IMR-90 (cell line): Measurements from ENCODE around the gene TMC1. TPM values are rescaled to one million over a fixed set of nuclear protein-coding genes. Genes with fewer than 3 reads are reported as not detected.

Experiments used
- ATAC-seq: fragments of 200-7000 bp; cut with Tn5 transposase; 2 replicates; pipeline ENCODE4 v1.9.1; 2020; ENCODE audit warnings: low read depth, mild to moderate bottlenecking, moderate library complexity
- BruUV-seq: library from RNA; stranded (reverse); fragments of 400-500 nt; replicated peaks from 2 replicates; lab custom pipeline; 2021; lab: Mats Ljungman, UMichigan
- CTCF ChIA-PET: fragments of 300-600 bp; formaldehyde crosslinking; extraction: SDS; loops from one replicate; lab custom pipeline; 2021; ENCODE audit warnings: antibody characterized with exemption; lab: Yijun Ruan, JAX
- POLR2A ChIA-PET: fragments of 300-600 bp; sonication (Branson Sonifier 250); formaldehyde crosslinking; loops from one replicate; lab custom pipeline; 2022; ENCODE audit warnings: antibody characterized with exemption; ENCODE audit not compliant: unreplicated experiment; lab: Charles Lee
- DNase-seq: peaks from one replicate; pipeline ENCODE4 v3.0.0; 2013
- H2AFZ ChIP-seq: replicated peaks from 2 replicates; pipeline ENCODE3; 2013; ENCODE audit warnings: low read length, mild to moderate bottlenecking; ENCODE audit not compliant: poor library complexity
- H2AK5ac ChIP-seq: 2 replicates; pipeline ENCODE4 v1.6.1; 2013; ENCODE audit warnings: low read depth, low read length, inconsistent platforms
- H2AK9ac ChIP-seq: replicated peaks from 2 replicates; pipeline ENCODE3; 2013; ENCODE audit warnings: mild to moderate bottlenecking, low read depth, low read length, moderate library complexity; ENCODE audit not compliant: poor library complexity
- H2BK120ac ChIP-seq: 2 replicates; pipeline ENCODE4 v1.6.1; 2013; ENCODE audit warnings: low read depth, low read length, inconsistent platforms
- H2BK15ac ChIP-seq: 3 replicates; pipeline ENCODE4 v1.6.1; 2013; ENCODE audit warnings: low read depth, low read length, inconsistent platforms
- H2BK20ac ChIP-seq: 2 replicates; pipeline ENCODE4 v1.6.1; 2013; ENCODE audit warnings: low read depth, mild to moderate bottlenecking, inconsistent platforms, low read length, moderate library complexity
- H2BK5ac ChIP-seq: 2 replicates; pipeline ENCODE4 v1.6.1; 2013; ENCODE audit warnings: mild to moderate bottlenecking, low read depth, low read length, inconsistent platforms; ENCODE audit not compliant: poor library complexity, severe bottlenecking
- H3K14ac ChIP-seq: replicated peaks from 2 replicates; pipeline ENCODE4 v1.6.1; 2013; ENCODE audit warnings: low read depth, low read length, inconsistent platforms
- H3K18ac ChIP-seq: 2 replicates; pipeline ENCODE4 v1.6.1; 2013; ENCODE audit warnings: low read depth, low read length, control low read depth
- H3K23ac ChIP-seq: 2 replicates; pipeline ENCODE4 v1.6.1; 2013; ENCODE audit warnings: low read depth, low read length, inconsistent platforms
- H3K27ac ChIP-seq: 2 replicates; pipeline ENCODE4 v1.5.1; 2013; ENCODE audit warnings: mild to moderate bottlenecking, control low read depth, low read length; ENCODE audit not compliant: insufficient read depth
- H3K27me3 ChIP-seq: 2 replicates; pipeline ENCODE4 v1.6.1; 2013; ENCODE audit warnings: low read length; ENCODE audit not compliant: control insufficient read depth, insufficient read depth
- H3K36me3 ChIP-seq: 2 replicates; pipeline ENCODE4 v1.6.1; 2013; ENCODE audit warnings: low read length, mixed read lengths; ENCODE audit not compliant: control insufficient read depth, insufficient read depth
- H3K4ac ChIP-seq: 2 replicates; pipeline ENCODE4 v1.6.1; 2013; ENCODE audit warnings: low read depth, low read length, inconsistent platforms
- H3K4me1 ChIP-seq: 2 replicates; pipeline ENCODE4 v1.6.1; 2013; ENCODE audit warnings: low read length, mixed read lengths; ENCODE audit not compliant: control insufficient read depth, insufficient read depth
- H3K4me2 ChIP-seq: 2 replicates; pipeline ENCODE4 v1.6.1; 2013; ENCODE audit warnings: low read depth, mild to moderate bottlenecking, control low read depth, low read length, moderate library complexity
- H3K4me3 ChIP-seq: 2 replicates; pipeline ENCODE4 v1.5.1; 2013; ENCODE audit warnings: low read depth, mild to moderate bottlenecking, control low read depth, low read length, moderate library complexity; ENCODE audit not compliant: insufficient read depth
- H3K56ac ChIP-seq: 2 replicates; pipeline ENCODE4 v1.6.1; 2013; ENCODE audit warnings: low read length, inconsistent platforms; ENCODE audit not compliant: insufficient read depth; ENCODE audit errors: extremely low read depth
- H3K79me1 ChIP-seq, 2 experiments: 2 replicates each; pipeline ENCODE4 v1.6.1; 2013; ENCODE audit warnings: low read length in 2 of 2, inconsistent platforms in 1 of 2, low read depth in 1 of 2
- H3K9ac ChIP-seq: 2 replicates; pipeline ENCODE4 v1.6.1; 2013; ENCODE audit warnings: low read depth, low read length, control low read depth
- H3K9me1 ChIP-seq: 2 replicates; pipeline ENCODE4 v1.6.1; 2013; ENCODE audit warnings: low read length, inconsistent platforms; ENCODE audit not compliant: insufficient read depth
- H3K9me3 ChIP-seq: 2 replicates; pipeline ENCODE4 v1.6.1; 2013; ENCODE audit warnings: low read length; ENCODE audit not compliant: control insufficient read depth, insufficient read depth
- H4K20me1 ChIP-seq: 2 replicates; pipeline ENCODE4 v1.6.1; 2013; ENCODE audit warnings: low read length, inconsistent platforms; ENCODE audit not compliant: insufficient read depth
- H4K5ac ChIP-seq: 2 replicates; pipeline ENCODE4 v1.6.1; 2013; ENCODE audit warnings: mild to moderate bottlenecking, low read depth, low read length, control low read depth
- H4K8ac ChIP-seq, 2 experiments: 2 replicates each; pipeline ENCODE4 v1.6.1; 2013; ENCODE audit warnings: low read depth in 2 of 2, low read length in 2 of 2, control low read depth in 1 of 2, inconsistent platforms in 1 of 2
- H4K91ac ChIP-seq: 2 replicates; pipeline ENCODE4 v1.6.1; 2013; ENCODE audit warnings: low read depth, low read length, inconsistent platforms; ENCODE audit not compliant: insufficient read depth
- BHLHE40 ChIP-seq: fragments of 150-350 bp; IDR thresholded peaks from 2 replicates; pipeline ENCODE4 v1.6.1; 2016; ENCODE audit warnings: mild to moderate bottlenecking, low read depth, low read length
- CHD1 ChIP-seq: IDR thresholded peaks from 2 replicates; pipeline ENCODE4 v1.6.1; 2012; ENCODE audit warnings: low read depth, low read length, improper control_type of control experiment
- FOS ChIP-seq: fragments of 150-350 bp; IDR thresholded peaks from 2 replicates; pipeline ENCODE4 v1.6.1; 2016; ENCODE audit warnings: low read depth, low read length
- MAFK ChIP-seq: IDR thresholded peaks from 2 replicates; pipeline ENCODE4 v1.6.1; 2012; ENCODE audit warnings: low read depth, low read length, improper control_type of control experiment
- MAZ ChIP-seq: IDR thresholded peaks from 2 replicates; pipeline ENCODE4 v1.6.1; 2012; ENCODE audit warnings: low read depth, mild to moderate bottlenecking, low read length, improper control_type of control experiment, moderate library complexity, borderline replicate concordance
- MXI1 ChIP-seq: IDR thresholded peaks from 2 replicates; pipeline ENCODE4 v1.6.1; 2012; ENCODE audit warnings: low read depth, mild to moderate bottlenecking, low read length, moderate library complexity, borderline replicate concordance
- NFE2L2 ChIP-seq: fragments of 150-350 bp; IDR thresholded peaks from 2 replicates; pipeline ENCODE4 v1.6.1; 2016; ENCODE audit warnings: low read depth, mild to moderate bottlenecking, low read length
- POLR2A ChIP-seq: IDR thresholded peaks from 2 replicates; pipeline ENCODE4 v1.6.1; 2012; ENCODE audit warnings: mild to moderate bottlenecking, low read depth, low read length
- RCOR1 ChIP-seq: IDR thresholded peaks from 2 replicates; pipeline ENCODE4 v1.6.1; 2012; ENCODE audit warnings: mild to moderate bottlenecking, low read length, improper control_type of control experiment; ENCODE audit not compliant: insufficient replicate concordance
- RFX5 ChIP-seq: IDR thresholded peaks from 2 replicates; pipeline ENCODE4 v1.8.0; 2012; ENCODE audit warnings: low read depth, mild to moderate bottlenecking, low read length, moderate library complexity
- SMC3 ChIP-seq: fragments of 150-350 bp; IDR thresholded peaks from 2 replicates; pipeline ENCODE4 v1.6.1; 2016; ENCODE audit warnings: low read depth, mild to moderate bottlenecking, antibody characterized with exemption, low read length, moderate library complexity
- WGBS, 2 experiments: methylation state at CpG; one replicate each; pipeline versions ENCODE4 v1.1.5 to v1.1.7; 2013; ENCODE audit warnings: missing lambda C conversion rate in 2 of 2; ENCODE audit not compliant: insufficient read length in 1 of 2; ENCODE audit errors: extremely low coverage in 2 of 2; 5-methylcytosine and 5-hydroxymethylcytosine counted together
- dilution Hi-C: fragments of 300-500 bp; cut with HindIII; formaldehyde crosslinking; loops from one replicate; pipeline ENCODE4 v1.14.3; 2018; ENCODE audit warnings: low sequenced_read_pairs; ENCODE audit not compliant: unreplicated experiment
- in situ Hi-C: fragments of 300-500 bp; cut with MboI; formaldehyde crosslinking; loops from 3 replicates; pipeline ENCODE4 v1.14.3; 2019; ENCODE audit warnings: low sequenced_read_pairs, inconsistent platforms, mixed read lengths
- intact Hi-C: fragments of 100-400 bp; cut with micrococcal nuclease; formaldehyde crosslinking; loops from 2 replicates; pipeline ENCODE4 v1.10.0; 2022
- polyA plus RNA-seq, 3 experiments: library from polyadenylated mRNA; depleted of rRNA; stranded (reverse); fragments of >200 nt; gene quantifications; 2 replicates each; pipeline ENCODE4 v1.2.3, GENCODE V29; 2012; ENCODE audit warnings: low replicate concordance in 1 of 3
- total RNA-seq: library from RNA; depleted of rRNA; stranded (reverse); fragments of >200 nt; gene quantifications from 2 replicates; pipeline ENCODE4 v1.2.3, GENCODE V29; 2012
- TF ChIP-seq, protein P1 (sequence below): fragments of 150-350 bp; IDR thresholded peaks from 2 replicates; pipeline ENCODE4 v1.6.1; 2016; ENCODE audit warnings: low read depth, mild to moderate bottlenecking, low read length, moderate library complexity, borderline replicate concordance
- TF ChIP-seq, protein P2 (sequence below): fragments of 150-350 bp; IDR thresholded peaks from 2 replicates; pipeline ENCODE4 v1.6.1; 2017; ENCODE audit warnings: mild to moderate bottlenecking, antibody characterized with exemption, low read length, low read depth
- TF ChIP-seq, protein P3 (sequence below): conservative IDR thresholded peaks from 2 replicates; pipeline ENCODE4 v1.5.1; 2012; ENCODE audit warnings: mild to moderate bottlenecking, low read depth, low read length, improper control_type of control experiment

The TMC1 gene
- total and polyA plus RNA-seq, 2 of the 4 experiments (the other 2 are of a cell fraction): not detected

GRCh38 chr9:72627956-72628540 lies 106.6 kb downstream of the TMC1 start:
- H3K9ac ChIP-seq: no peak overlapping the region
- H2AK9ac ChIP-seq: no peak overlapping the region
- H2AFZ ChIP-seq: no peak overlapping the region
- no peaks in the 10 kb centered on the region for H4K20me1 ChIP-seq
- H3K4ac ChIP-seq: no peak overlapping the region
- no peak overlapping the region for H3K23ac ChIP-seq
- H3K56ac ChIP-seq: no peak overlapping the region
- H3K4me3 ChIP-seq: no peak overlapping the region
- no peak overlapping the region for H3K4me2 ChIP-seq
- H3K79me1 ChIP-seq: no peaks in the 10 kb centered on the region
- H4K5ac ChIP-seq: no peak overlapping the region
- H2BK120ac ChIP-seq: no peak overlapping the region
- H3K27ac ChIP-seq: no peak overlapping the region
- no peaks in the 10 kb centered on the region for H3K4me1 ChIP-seq
- H3K27me3 ChIP-seq: 0 out of 2 replicates have a peak, but pooled peaks cover 4% of the 10 kb centered on the region
- no peak overlapping the region for H2BK5ac ChIP-seq
- POLR2A ChIA-PET: no interaction called here
- no peak overlapping the region for H3K14ac ChIP-seq
- in situ Hi-C loops: no loop called here
- dilution Hi-C loops: no loop called here
- H2AK5ac ChIP-seq: no peak overlapping the region
- no peaks in the 10 kb centered on the region for H3K36me3 ChIP-seq
- CTCF ChIA-PET: no interaction called here
- 42% methylated on average over 2 of the region's 7 CpGs; no CpG with 5 or more reads in 1 of the 2 experiments for WGBS, 2 experiments
- ATAC-seq (no peak), DNase-seq (no peak)
- H3K18ac ChIP-seq: no peak overlapping the region
- no TSS peak for BruUV-seq
- no peak overlapping the region for H4K91ac ChIP-seq
- no peak overlapping the region for H4K8ac ChIP-seq
- no peaks in the 10 kb centered on the region for H3K9me3 ChIP-seq
- H2BK15ac ChIP-seq: no peak overlapping the region
- H3K9me1 ChIP-seq: no peaks in the 10 kb centered on the region
- H2BK20ac ChIP-seq: no peak overlapping the region
- intact Hi-C loops: loop anchor here (2.0 kb wide), 1 partner anchor 19 kb away; no protein-coding TSS in a partner anchor
- TF ChIP-seq POLR2A (no peak), RCOR1 (no peak), CHD1 (no peak), NFE2L2 (no peak), MAZ (no peak), SMC3 (no peak), FOS (no peak), RFX5 (no peak), MAFK (no peak), BHLHE40 (no peak), MXI1 (no peak)
- TF ChIP-seq, protein P1, sequence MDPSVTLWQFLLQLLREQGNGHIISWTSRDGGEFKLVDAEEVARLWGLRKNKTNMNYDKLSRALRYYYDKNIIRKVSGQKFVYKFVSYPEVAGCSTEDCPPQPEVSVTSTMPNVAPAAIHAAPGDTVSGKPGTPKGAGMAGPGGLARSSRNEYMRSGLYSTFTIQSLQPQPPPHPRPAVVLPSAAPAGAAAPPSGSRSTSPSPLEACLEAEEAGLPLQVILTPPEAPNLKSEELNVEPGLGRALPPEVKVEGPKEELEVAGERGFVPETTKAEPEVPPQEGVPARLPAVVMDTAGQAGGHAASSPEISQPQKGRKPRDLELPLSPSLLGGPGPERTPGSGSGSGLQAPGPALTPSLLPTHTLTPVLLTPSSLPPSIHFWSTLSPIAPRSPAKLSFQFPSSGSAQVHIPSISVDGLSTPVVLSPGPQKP: no peak
- TF ChIP-seq, protein P2, sequence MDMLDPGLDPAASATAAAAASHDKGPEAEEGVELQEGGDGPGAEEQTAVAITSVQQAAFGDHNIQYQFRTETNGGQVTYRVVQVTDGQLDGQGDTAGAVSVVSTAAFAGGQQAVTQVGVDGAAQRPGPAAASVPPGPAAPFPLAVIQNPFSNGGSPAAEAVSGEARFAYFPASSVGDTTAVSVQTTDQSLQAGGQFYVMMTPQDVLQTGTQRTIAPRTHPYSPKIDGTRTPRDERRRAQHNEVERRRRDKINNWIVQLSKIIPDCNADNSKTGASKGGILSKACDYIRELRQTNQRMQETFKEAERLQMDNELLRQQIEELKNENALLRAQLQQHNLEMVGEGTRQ: no peak
- TF ChIP-seq, protein P3, sequence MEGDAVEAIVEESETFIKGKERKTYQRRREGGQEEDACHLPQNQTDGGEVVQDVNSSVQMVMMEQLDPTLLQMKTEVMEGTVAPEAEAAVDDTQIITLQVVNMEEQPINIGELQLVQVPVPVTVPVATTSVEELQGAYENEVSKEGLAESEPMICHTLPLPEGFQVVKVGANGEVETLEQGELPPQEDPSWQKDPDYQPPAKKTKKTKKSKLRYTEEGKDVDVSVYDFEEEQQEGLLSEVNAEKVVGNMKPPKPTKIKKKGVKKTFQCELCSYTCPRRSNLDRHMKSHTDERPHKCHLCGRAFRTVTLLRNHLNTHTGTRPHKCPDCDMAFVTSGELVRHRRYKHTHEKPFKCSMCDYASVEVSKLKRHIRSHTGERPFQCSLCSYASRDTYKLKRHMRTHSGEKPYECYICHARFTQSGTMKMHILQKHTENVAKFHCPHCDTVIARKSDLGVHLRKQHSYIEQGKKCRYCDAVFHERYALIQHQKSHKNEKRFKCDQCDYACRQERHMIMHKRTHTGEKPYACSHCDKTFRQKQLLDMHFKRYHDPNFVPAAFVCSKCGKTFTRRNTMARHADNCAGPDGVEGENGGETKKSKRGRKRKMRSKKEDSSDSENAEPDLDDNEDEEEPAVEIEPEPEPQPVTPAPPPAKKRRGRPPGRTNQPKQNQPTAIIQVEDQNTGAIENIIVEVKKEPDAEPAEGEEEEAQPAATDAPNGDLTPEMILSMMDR: no peak
